PC-9 (cell line): Measurements from ENCODE around the gene USP10.

ENCODE experiments used
- CTCF ChIP-seq: fragments of 200-600 bp; sonication (generic); conservative IDR thresholded peaks from 2 replicates; pipeline ENCODE4 v1.6.1; 2017; ENCODE audit warnings: mixed run types, antibody characterized with exemption, mild to moderate bottlenecking, moderate library complexity
- EZH2 ChIP-seq: fragments of 200-600 bp; sonication (generic); IDR thresholded peaks from 2 replicates; pipeline ENCODE4 v1.8.0; 2017; ENCODE audit warnings: antibody characterized with exemption, low read depth

- TF ChIP-seq CTCF (no peak), EZH2 (no peak)
Measured at GRCh38 chr16:84811529-84811928, 111.7 kb downstream of the USP10 start.
